ENCODE data around the gene SH3BP4. TPM values are rescaled to one million over a fixed set of nuclear protein-coding genes. Genes with fewer than 3 reads are reported as not detected.

SH3BP4 gene
- total RNA-seq, 1 donor from 2014 or later, result 19.2 TPM

DNA sequence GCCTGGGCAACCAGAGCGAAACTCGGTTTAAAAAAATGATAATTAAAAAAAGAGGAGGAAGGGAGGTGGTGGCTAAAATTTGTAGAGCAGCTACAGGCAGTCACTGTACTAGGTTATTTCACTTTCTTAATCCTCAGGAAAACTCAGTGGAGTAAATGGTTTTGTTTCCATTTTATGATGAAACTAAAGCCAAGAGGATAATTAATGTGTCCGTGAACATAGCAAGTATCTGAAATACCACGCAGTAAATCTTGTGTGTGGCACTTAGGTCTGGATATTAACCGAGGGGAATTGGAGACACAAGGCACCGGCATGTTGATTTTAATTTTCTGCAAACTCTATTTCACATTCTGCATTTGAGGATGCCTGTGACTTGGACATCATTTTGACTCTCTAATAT is 14.5 kb downstream of the SH3BP4 start:
- intact Hi-C loops (cut with DNase I), result no loop called here
- Histone ChIP-seq H3K9me3 (no peaks in the 10 kb centered on the region), H3K36me3 (no peaks in the 10 kb centered on the region), H3K27me3 (no peaks in the 10 kb centered on the region), H3K27ac (no peak overlapping the region), H3K4me3 (no peak overlapping the region), H3K4me1 (peaks cover 27% of the 10 kb centered on the region)
- TF ChIP-seq, protein P1, sequence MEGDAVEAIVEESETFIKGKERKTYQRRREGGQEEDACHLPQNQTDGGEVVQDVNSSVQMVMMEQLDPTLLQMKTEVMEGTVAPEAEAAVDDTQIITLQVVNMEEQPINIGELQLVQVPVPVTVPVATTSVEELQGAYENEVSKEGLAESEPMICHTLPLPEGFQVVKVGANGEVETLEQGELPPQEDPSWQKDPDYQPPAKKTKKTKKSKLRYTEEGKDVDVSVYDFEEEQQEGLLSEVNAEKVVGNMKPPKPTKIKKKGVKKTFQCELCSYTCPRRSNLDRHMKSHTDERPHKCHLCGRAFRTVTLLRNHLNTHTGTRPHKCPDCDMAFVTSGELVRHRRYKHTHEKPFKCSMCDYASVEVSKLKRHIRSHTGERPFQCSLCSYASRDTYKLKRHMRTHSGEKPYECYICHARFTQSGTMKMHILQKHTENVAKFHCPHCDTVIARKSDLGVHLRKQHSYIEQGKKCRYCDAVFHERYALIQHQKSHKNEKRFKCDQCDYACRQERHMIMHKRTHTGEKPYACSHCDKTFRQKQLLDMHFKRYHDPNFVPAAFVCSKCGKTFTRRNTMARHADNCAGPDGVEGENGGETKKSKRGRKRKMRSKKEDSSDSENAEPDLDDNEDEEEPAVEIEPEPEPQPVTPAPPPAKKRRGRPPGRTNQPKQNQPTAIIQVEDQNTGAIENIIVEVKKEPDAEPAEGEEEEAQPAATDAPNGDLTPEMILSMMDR (IDR thresholded peaks at IDR 0.05), result no peak
- TF ChIP-seq POLR2AphosphoS5 (IDR thresholded peaks at IDR 0.05; ENCODE audit: insufficient read depth in 1 of 2, low read depth in 1 of 2) (no peak), POLR2A (IDR thresholded peaks at IDR 0.05) (no peak)
- no peak for DNase-seq (ENCODE audit: extremely low spot score in 2 of 2)

DNA sequence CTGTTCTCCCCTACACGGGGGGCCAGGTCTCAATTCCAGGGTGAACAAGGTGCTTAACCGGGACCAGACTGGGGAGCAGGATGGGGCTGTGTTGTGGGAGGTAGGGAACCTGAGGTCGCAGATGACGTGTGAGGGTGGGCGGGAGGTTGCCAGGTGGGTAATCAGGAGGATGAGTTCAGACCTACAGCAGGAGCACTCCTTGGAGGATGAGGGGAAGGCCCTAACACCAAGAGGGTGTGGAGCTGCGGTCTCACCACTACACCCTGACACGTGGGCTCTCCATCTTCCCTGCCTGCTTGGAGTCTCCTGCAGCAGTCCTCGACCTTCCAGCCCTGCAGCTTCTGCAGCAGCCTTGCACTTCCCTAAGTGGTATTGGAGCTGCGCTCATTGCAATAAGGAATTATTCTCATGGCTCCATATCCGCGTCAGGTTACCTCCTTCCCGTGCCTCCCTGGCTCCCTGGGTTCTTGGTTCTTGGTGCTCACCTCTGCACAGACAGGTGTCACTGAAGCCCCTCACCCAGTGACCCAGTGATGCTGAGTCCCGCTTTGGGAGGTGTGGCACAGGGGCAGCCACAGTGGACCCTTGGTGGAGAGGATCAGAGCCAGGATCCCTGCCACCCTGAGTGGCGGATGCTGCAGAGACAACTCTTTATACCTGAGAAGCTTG is 15.5 kb downstream of the SH3BP4 start:
- no peak for DNase-seq (ENCODE audit: extremely low spot score in 2 of 2)
- intact Hi-C loops (cut with DNase I), result no loop called here

DNA sequence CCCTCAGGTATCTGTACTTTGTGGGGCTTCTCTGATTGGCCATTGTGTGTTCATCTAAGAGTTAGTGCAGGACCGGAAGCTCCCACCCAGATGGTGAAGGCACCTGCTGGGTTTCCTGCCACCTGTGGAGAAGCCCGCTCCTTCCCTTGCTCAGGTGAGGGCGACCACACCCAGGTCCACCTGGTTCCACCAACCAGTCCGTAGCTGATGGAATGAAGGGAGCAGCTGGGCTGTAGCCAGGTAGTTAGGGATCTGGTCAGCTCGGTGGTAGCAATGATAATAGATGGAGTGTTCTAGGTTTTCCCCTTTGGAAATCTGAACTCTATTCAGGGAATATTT is 16.0 kb downstream of the SH3BP4 start:
- Histone ChIP-seq H3K4me1 (peaks cover 27% of the 10 kb centered on the region), H3K4me3 (no peak overlapping the region), H3K9me3 (no peaks in the 10 kb centered on the region), H3K27ac (no peak overlapping the region), H3K36me3 (no peaks in the 10 kb centered on the region), H3K27me3 (no peaks in the 10 kb centered on the region)
- no peak for TF ChIP-seq POLR2AphosphoS5 (IDR thresholded peaks at IDR 0.05; ENCODE audit: insufficient read depth in 1 of 2, low read depth in 1 of 2)
- TF ChIP-seq POLR2A (IDR thresholded peaks at IDR 0.05), result no peak
- TF ChIP-seq, protein P1 (IDR thresholded peaks at IDR 0.05), result no peak
- intact Hi-C loops (cut with DNase I), result no loop called here
- no peak for DNase-seq (ENCODE audit: extremely low spot score in 2 of 2)

More for the DNA sequence above, 15.5 kb downstream of the SH3BP4 start:
- H3K4me1 ChIP-seq, result peaks cover 27% of the 10 kb centered on the region
- no peak overlapping the region for H3K4me3 ChIP-seq
- H3K36me3 ChIP-seq, result no peaks in the 10 kb centered on the region
- TF ChIP-seq, protein P1 (IDR thresholded peaks at IDR 0.05), result no peak
- TF ChIP-seq POLR2A (IDR thresholded peaks at IDR 0.05) (no peak), POLR2AphosphoS5 (IDR thresholded peaks at IDR 0.05; ENCODE audit: insufficient read depth in 1 of 2, low read depth in 1 of 2) (no peak)
- H3K9me3 ChIP-seq, result no peaks in the 10 kb centered on the region
- H3K27me3 ChIP-seq, result no peaks in the 10 kb centered on the region
- no peak overlapping the region for H3K27ac ChIP-seq

DNA sequence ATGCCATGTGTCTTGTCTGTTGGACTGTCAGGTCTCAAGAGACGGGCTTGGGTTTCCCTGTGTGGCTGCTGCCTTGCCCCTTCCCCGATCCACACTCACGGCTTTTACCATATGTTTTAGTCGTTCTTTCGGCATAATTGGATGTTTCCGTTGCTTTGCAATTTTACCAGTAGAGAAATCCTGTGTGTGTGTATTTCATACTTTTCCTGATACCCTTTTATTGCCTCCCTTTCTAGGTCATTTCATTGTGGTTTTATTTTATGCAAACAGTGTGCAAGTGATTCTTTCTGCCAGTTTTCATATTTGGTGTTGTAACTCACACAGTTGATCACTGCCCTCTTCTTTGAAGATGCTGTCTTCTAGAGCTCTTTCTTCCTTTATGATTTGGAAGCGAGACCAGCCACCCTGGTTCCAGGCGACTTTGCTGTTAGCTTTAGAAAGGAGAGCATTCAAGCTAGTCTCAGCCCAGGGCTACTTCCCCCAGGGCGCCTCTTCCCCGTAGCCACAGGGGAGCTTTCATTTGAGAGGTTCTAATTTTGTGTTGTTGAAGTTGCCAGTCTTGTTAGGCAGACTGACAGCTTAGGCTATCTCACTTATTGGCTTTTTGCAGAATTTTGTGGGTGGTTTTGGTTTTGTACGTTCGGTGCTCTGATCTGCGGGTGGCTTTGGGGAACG is 17.0 kb downstream of the SH3BP4 start:
- H3K4me3 ChIP-seq, result no peak overlapping the region
- H3K27ac ChIP-seq, result no peak overlapping the region
- no peaks in the 10 kb centered on the region for H3K36me3 ChIP-seq
- peaks cover 22% of the 10 kb centered on the region for H3K4me1 ChIP-seq
- TF ChIP-seq, protein P1 (IDR thresholded peaks at IDR 0.05), result no peak
- no peak for TF ChIP-seq POLR2AphosphoS5 (IDR thresholded peaks at IDR 0.05; ENCODE audit: insufficient read depth in 1 of 2, low read depth in 1 of 2)
- no peak for TF ChIP-seq POLR2A (IDR thresholded peaks at IDR 0.05)
- intact Hi-C loops (cut with DNase I), result no loop called here
- no peaks in the 10 kb centered on the region for H3K27me3 ChIP-seq
- H3K9me3 ChIP-seq, result no peaks in the 10 kb centered on the region
- no peak for DNase-seq (ENCODE audit: extremely low spot score in 2 of 2)

All from vagina (tissue), 2 donors.